Measurements from ENCODE around the gene ZNF470. TPM values are rescaled to one million over a fixed set of nuclear protein-coding genes. Genes with fewer than 3 reads are reported as not detected.

ZNF470 gene
- total and polyA plus RNA-seq, 8 donors: 1.0 to 5.4 (median 1.6) TPM

DNA sequence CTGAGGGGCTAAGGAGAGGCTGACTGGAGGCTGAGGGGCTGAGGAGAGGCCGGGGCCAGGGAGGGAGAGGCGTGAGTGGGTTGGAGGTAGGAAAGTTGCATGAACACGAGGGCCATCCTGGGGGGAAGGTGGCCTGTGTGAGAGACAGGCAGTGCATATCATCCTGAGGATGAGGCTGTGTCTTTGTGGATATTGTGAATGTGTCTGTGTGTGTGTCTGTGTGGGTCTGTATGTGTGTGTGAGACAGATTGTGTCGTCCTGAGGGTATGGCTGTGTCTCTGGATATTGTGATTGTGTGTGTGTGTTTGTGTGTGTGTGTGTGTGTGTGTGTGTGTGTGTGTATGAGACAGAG lies 28.3 kb downstream of the ZNF470 start:
- WGBS, 5 donors: 0 to 5% (median 0%) methylated on average over 4 of the region's 4 CpGs
- no peak for DNase-seq
- H3K9me3 ChIP-seq: peaks cover 0 to 28% (median 8%) of the 10 kb centered on the region in 4 donors
- peak overlapping the region; percentile 49 to 84 (median 73) for H3K27ac ChIP-seq
- no peaks in the 10 kb centered on the region for H3K27me3 ChIP-seq
- H3K36me3 ChIP-seq: peaks cover under 1 to 24% (median 10%) of the 10 kb centered on the region in 4 donors
- intact Hi-C loops (cut with DNase I; ENCODE audit: low total_unique reads): loop anchor here (10.0 kb wide), 1 partner anchor 191 kb away; the partner anchor contains the start of gene ZNF583
- peak overlapping the region; percentile 94 to 97 (median 97) for H3K4me3 ChIP-seq
- TF ChIP-seq POLR2A (IDR thresholded peaks at IDR 0.05): no peak
- TF ChIP-seq, protein P1, sequence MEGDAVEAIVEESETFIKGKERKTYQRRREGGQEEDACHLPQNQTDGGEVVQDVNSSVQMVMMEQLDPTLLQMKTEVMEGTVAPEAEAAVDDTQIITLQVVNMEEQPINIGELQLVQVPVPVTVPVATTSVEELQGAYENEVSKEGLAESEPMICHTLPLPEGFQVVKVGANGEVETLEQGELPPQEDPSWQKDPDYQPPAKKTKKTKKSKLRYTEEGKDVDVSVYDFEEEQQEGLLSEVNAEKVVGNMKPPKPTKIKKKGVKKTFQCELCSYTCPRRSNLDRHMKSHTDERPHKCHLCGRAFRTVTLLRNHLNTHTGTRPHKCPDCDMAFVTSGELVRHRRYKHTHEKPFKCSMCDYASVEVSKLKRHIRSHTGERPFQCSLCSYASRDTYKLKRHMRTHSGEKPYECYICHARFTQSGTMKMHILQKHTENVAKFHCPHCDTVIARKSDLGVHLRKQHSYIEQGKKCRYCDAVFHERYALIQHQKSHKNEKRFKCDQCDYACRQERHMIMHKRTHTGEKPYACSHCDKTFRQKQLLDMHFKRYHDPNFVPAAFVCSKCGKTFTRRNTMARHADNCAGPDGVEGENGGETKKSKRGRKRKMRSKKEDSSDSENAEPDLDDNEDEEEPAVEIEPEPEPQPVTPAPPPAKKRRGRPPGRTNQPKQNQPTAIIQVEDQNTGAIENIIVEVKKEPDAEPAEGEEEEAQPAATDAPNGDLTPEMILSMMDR (IDR thresholded peaks at IDR 0.05): no peak
- TF ChIP-seq POLR2AphosphoS5 (IDR thresholded peaks at IDR 0.05): no peak
- TF ChIP-seq EP300 (IDR thresholded peaks at IDR 0.05): no peak
- H3K4me1 ChIP-seq: peaks cover 0 to 22% (median 15%) of the 10 kb centered on the region in 4 donors

DNA sequence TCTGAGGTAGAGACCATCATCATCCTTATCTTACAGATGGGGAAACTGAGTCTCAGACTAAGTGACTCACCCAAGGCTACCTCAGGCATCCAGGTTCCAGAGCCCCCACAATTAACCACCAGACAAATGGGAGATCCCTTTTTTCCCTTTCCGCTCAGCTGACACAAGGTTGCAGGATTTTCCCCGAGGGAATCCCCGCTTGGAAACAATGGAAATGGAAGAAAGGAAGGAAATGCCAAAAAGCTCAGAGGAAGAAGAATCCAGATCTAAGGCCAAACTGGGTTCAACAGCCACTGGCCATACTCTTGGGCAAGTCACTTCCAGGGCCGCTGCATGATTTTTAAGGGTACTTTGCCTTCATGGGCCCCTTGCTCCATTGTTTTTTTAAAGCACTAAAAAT lies 29.4 kb downstream of the ZNF470 start:
- H3K4me1 ChIP-seq: peaks cover 0 to 22% (median 15%) of the 10 kb centered on the region in 4 donors
- DNase-seq: peak in 1 of 2 donors; percentile 6
- H3K9me3 ChIP-seq: peaks cover 0 to 31% (median 12%) of the 10 kb centered on the region in 4 donors
- H3K27ac ChIP-seq: no peak overlapping the region
- 62 to 81% (median 72%) methylated on average over 4 of the region's 4 CpGs for WGBS, 5 donors
- H3K4me3 ChIP-seq: no peak overlapping the region
- H3K36me3 ChIP-seq: peaks cover 12 to 36% (median 19%) of the 10 kb centered on the region in 4 donors
- TF ChIP-seq, protein P1 (IDR thresholded peaks at IDR 0.05): no peak
- no peak for TF ChIP-seq EP300 (IDR thresholded peaks at IDR 0.05)
- TF ChIP-seq POLR2AphosphoS5 (IDR thresholded peaks at IDR 0.05): no peak
- TF ChIP-seq POLR2A (IDR thresholded peaks at IDR 0.05): no peak
- no peaks in the 10 kb centered on the region for H3K27me3 ChIP-seq
- intact Hi-C loops (cut with DNase I; ENCODE audit: low total_unique reads): loop anchor here (10.0 kb wide), 1 partner anchor 192 kb away; the partner anchor contains the start of gene ZNF583

DNA sequence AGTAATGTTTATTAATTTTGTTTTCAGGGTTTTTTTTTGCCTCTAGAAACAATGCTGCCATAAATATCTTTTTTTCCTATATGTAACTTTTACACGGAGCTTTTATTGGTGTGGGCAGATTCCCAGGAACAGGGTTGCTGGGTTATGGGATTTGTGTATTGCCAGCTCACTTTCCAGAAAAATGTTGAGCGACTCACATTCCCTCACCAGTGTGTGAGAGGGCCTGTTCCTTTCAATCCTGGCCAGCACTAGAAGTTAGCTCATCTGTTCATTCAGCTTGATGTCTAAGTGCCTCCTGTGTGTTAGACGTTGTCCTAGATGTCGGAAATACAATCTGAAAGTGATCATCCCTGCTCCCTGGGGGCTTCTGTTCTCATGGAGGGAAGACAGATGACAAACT lies 30.4 kb downstream of the ZNF470 start:
- peaks cover 0 to 22% (median 15%) of the 10 kb centered on the region in 4 donors for H3K4me1 ChIP-seq
- no peak for DNase-seq
- peaks cover 0 to 38% (median 17%) of the 10 kb centered on the region in 4 donors for H3K9me3 ChIP-seq
- no peak overlapping the region for H3K4me3 ChIP-seq
- H3K36me3 ChIP-seq: peaks cover 14 to 46% (median 28%) of the 10 kb centered on the region in 4 donors
- 89 to 98% (median 96%) methylated on average over 4 of the region's 4 CpGs for WGBS, 5 donors
- no peak overlapping the region for H3K27ac ChIP-seq
- TF ChIP-seq, protein P1 (IDR thresholded peaks at IDR 0.05): no peak
- no peak for TF ChIP-seq POLR2AphosphoS5 (IDR thresholded peaks at IDR 0.05)
- intact Hi-C loops (cut with DNase I; ENCODE audit: low total_unique reads): loop anchor here (10.0 kb wide), 1 partner anchor 193 kb away; the partner anchor contains the start of gene ZNF583
- no peaks in the 10 kb centered on the region for H3K27me3 ChIP-seq

DNA sequence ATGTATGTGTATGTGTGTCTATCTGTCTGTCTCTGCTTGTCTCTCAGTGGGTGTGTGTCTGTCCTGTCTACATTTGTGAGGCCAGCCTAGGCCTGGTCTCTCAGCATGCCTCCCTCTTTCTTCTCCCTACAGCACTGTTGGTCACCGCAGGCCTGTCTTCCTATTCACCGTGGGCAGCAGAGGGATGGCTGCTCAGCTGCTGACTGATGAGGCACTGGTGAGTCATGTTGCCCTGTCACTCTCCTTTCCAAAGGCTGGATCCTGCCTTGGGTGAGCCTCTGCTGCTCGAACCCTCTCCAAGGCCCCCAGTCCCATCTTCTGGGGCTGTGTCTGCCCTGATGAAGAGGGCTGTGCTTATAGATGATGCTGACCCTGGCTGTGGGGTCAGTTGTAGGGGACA lies 34.1 kb downstream of the ZNF470 start:
- TF ChIP-seq EP300 (IDR thresholded peaks at IDR 0.05): no peak
- no peak for TF ChIP-seq POLR2AphosphoS5 (IDR thresholded peaks at IDR 0.05)
- TF ChIP-seq, protein P1 (IDR thresholded peaks at IDR 0.05): no peak
- no peak for TF ChIP-seq POLR2A (IDR thresholded peaks at IDR 0.05)
- Histone ChIP-seq H3K27me3 (no peaks in the 10 kb centered on the region), H3K9me3 (peaks cover 12 to 73% (median 43%) of the 10 kb centered on the region in 4 donors), H3K4me1 (peaks cover 0 to 7% (median 3%) of the 10 kb centered on the region in 4 donors), H3K27ac (no peak overlapping the region), H3K36me3 (peaks cover 20 to 78% (median 48%) of the 10 kb centered on the region in 4 donors), H3K4me3 (no peak overlapping the region)
- intact Hi-C loops (cut with DNase I; ENCODE audit: low total_unique reads): no loop called here
- DNase-seq: no peak
- 96 to 100% (median 98%) methylated on average over 3 of the region's 3 CpGs for WGBS, 5 donors
